ENCODE data around the gene ZNF680. TPM values are rescaled to one million over a fixed set of nuclear protein-coding genes. Genes with fewer than 3 reads are reported as not detected.
A peak's percentile ranks its signal among the peaks of the same experiment; 100 is the strongest.

The ZNF680 gene
- total RNA-seq, 4 donors from 2014 or later = 6.1 to 16.2 (median 10.1) TPM

DNA sequence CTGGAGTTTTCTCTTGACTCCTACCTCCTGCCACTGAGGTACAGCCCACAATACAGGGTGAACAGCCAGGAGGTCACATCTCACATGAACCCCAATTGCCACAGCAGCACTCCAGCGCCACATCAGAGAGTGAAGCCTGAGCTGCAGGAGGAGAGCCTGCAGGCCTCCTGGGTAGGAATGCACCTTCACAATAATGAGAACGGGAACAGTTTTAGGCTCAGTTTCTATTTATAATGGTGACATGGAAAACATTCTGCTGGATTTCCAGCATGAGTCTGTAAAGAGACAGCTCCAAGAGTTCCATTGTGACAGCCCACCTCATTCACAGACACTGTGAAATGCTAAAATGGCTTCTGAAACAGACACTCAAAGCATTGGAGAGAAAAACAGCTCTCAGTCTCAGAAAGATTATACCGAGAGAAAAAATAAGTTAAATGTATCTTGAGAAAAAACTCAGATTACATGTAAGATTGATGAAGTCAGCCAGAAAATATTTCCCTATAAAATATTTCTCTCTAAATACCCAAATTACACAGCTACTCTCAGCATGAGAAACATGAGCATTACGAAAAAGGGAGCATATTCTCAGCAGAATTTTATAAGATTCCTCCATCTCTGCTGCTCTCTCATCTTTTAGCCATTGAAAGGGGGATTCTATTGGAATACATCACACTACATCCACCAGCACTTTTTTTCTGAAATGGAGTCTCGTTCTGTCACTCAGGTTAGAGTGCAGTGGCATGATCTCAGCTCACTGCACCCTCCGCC is 11.3 kb downstream of the ZNF680 start:
- intact Hi-C loops (cut with DNase I) = no loop called here
- DNase-seq (ENCODE audit: extremely low spot score) = no peak
- peak overlapping the region in 1 of 4 donors; percentile 10 for H3K27ac ChIP-seq (replicated peaks in 1 of 4)
- 69% methylated on average over 6 of the region's 6 CpGs for WGBS
- peaks cover 9 to 24% (median 16%) of the 10 kb centered on the region in 4 donors for H3K4me1 ChIP-seq
- peaks cover 0 to 14% (median 3%) of the 10 kb centered on the region in 4 donors for H3K36me3 ChIP-seq
- no peak overlapping the region for H3K4me3 ChIP-seq
- TF ChIP-seq, protein P1, sequence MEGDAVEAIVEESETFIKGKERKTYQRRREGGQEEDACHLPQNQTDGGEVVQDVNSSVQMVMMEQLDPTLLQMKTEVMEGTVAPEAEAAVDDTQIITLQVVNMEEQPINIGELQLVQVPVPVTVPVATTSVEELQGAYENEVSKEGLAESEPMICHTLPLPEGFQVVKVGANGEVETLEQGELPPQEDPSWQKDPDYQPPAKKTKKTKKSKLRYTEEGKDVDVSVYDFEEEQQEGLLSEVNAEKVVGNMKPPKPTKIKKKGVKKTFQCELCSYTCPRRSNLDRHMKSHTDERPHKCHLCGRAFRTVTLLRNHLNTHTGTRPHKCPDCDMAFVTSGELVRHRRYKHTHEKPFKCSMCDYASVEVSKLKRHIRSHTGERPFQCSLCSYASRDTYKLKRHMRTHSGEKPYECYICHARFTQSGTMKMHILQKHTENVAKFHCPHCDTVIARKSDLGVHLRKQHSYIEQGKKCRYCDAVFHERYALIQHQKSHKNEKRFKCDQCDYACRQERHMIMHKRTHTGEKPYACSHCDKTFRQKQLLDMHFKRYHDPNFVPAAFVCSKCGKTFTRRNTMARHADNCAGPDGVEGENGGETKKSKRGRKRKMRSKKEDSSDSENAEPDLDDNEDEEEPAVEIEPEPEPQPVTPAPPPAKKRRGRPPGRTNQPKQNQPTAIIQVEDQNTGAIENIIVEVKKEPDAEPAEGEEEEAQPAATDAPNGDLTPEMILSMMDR (IDR thresholded peaks at IDR 0.05) = no peak
- H3K9me3 ChIP-seq = no peaks in the 10 kb centered on the region
- no peaks in the 10 kb centered on the region for H3K27me3 ChIP-seq

DNA sequence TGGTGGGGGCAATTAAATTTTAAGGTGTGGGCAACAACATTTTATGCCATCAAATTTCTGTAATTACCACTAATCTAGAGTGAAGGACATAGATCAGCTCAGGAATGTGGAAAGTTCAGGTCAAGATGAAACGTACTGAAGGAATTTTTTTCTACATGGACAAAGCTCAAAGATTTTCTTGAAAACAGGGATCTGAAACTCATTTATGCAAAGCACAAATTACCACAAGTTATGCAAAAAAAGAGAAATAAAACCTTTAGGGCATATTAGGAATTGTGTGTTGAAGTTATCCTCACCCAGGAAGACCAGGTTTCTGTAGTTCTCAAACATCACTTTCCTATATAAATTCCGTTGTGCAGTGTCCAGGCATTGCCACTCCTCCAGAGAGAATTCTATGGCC is 18.9 kb downstream of the ZNF680 start:
- WGBS = 84% methylated on average over 2 of the region's 2 CpGs

DNA sequence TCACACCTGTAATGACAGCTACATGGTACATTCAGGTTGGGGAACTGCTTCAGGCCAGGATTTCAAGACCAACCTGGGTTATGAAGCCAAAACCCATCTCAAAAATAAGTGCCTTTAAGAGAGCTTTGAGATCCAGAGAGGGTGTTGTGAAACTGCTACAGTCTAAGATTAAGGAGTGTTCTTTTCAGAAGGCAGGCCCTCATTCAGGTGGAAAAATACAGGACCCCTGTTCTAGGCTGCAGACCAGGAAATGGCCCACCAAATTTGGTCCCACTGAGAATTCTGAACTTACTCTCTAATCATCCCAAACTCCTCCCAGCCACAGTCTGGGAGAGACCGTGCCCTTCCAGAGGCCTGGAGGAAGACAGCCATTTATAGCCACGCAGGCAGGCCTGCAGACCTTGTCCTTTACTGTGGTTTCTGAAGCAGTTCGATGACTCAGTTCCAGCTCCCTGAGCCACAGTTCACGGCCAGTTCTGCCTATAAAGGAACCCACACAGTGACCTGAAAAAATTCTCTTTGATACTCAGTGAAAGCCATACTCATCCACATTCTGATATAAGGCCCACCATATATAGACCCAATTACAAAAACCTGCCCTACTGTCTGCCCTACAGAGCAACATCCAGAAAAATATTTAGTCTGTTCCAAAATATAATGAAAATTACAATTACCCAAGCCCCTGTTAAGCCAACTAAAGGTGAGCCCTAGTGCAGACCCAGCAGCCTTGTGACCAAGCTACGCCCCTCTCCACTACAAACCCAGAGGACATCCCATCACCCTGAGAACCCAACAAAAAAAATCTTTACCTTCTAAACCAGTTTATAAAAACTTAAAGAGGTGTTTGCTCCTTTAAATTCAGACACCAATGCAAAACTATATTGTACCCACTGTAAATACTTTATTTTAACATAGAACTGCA is 21.2 kb downstream of the ZNF680 start:
- 73% methylated on average over 5 of the region's 5 CpGs for WGBS
- Histone ChIP-seq H3K27me3 (no peaks in the 10 kb centered on the region), H3K4me1 (peaks cover 8 to 14% (median 11%) of the 10 kb centered on the region in 4 donors), H3K4me3 (no peak overlapping the region), H3K36me3 (peaks cover 0 to 34% (median 14%) of the 10 kb centered on the region in 4 donors), H3K27ac (replicated peaks in 1 of 4) (peak overlapping the region in 3 of 4 donors; percentile 5 to 53 (median 7)), H3K9me3 (no peaks in the 10 kb centered on the region)
- intact Hi-C loops (cut with DNase I) = no loop called here
- DNase-seq (ENCODE audit: extremely low spot score) = no peak
- TF ChIP-seq POLR2AphosphoS5 (IDR thresholded peaks at IDR 0.05) = no peak
- TF ChIP-seq POLR2A (IDR thresholded peaks at IDR 0.05; ENCODE audit: low read depth) = no peak
- TF ChIP-seq, protein P1 (IDR thresholded peaks at IDR 0.05) = no peak
- no peak for TF ChIP-seq EP300 (IDR thresholded peaks at IDR 0.05)

More for the DNA sequence above, 18.9 kb downstream of the ZNF680 start:
- no peak overlapping the region for H3K27ac ChIP-seq (replicated peaks in 1 of 4)
- H3K9me3 ChIP-seq = no peaks in the 10 kb centered on the region
- H3K36me3 ChIP-seq = peaks cover 0 to 37% (median 16%) of the 10 kb centered on the region in 4 donors
- H3K27me3 ChIP-seq = no peaks in the 10 kb centered on the region
- DNase-seq (ENCODE audit: extremely low spot score) = no peak
- no peak overlapping the region for H3K4me3 ChIP-seq
- intact Hi-C loops (cut with DNase I) = no loop called here
- H3K4me1 ChIP-seq = peaks cover 8 to 18% (median 11%) of the 10 kb centered on the region in 4 donors
- TF ChIP-seq, protein P1 (IDR thresholded peaks at IDR 0.05) = no peak
- TF ChIP-seq POLR2AphosphoS5 (IDR thresholded peaks at IDR 0.05) = no peak
- TF ChIP-seq POLR2A (IDR thresholded peaks at IDR 0.05; ENCODE audit: low read depth) = no peak
- TF ChIP-seq EP300 (IDR thresholded peaks at IDR 0.05) = no peak

DNA sequence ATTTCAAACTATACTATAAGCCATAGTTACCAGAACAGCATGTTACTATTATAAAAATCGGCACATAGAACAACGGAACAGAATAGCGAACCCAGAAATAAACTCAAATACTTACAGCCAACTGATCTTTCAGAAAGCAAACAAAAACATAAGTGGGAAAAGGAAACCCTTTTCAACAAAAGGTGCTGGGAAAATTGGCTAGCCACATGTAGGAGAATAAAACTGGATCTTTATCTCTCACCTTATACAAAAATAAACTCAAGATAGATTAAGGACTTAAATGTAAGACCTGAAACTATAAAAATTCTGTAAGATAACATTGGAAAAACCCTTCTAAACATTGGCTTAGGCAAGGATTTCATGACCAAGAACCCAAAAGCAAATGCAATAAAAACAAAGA is 29.1 kb downstream of the ZNF680 start:
- 100% methylated on average over 3 of the region's 3 CpGs for WGBS

More for the DNA sequence above, 29.1 kb downstream of the ZNF680 start:
- TF ChIP-seq, protein P1 (IDR thresholded peaks at IDR 0.05) = no peak
- TF ChIP-seq EP300 (IDR thresholded peaks at IDR 0.05) (no peak), POLR2AphosphoS5 (IDR thresholded peaks at IDR 0.05) (no peak), POLR2A (IDR thresholded peaks at IDR 0.05; ENCODE audit: low read depth) (no peak)
- Histone ChIP-seq H3K4me1 (no peaks in the 10 kb centered on the region), H3K9me3 (peaks cover 0 to 21% (median 7%) of the 10 kb centered on the region in 4 donors), H3K4me3 (no peak overlapping the region), H3K27me3 (no peaks in the 10 kb centered on the region), H3K36me3 (peaks cover 0 to 61% (median 24%) of the 10 kb centered on the region in 4 donors), H3K27ac (replicated peaks in 1 of 4) (no peak overlapping the region)
- no peak for DNase-seq (ENCODE audit: extremely low spot score)
- intact Hi-C loops (cut with DNase I) = no loop called here
